HG03442 (cell line): ENCODE measurements around the gene NLRC5.
A peak's percentile ranks its signal among the peaks of the same experiment; 100 is the strongest.

Experiments used
- ATAC-seq: cut with Tn5 transposase; IDR thresholded peaks from one replicate; pipeline ENCODE4 v1.9.1; 2021; ENCODE audit warnings: mild to moderate bottlenecking, moderate library complexity; ENCODE audit not compliant: unreplicated experiment

NLRC5 gene

GRCh38 chr16:57115514-57116182 lies 126.3 kb downstream of the NLRC5 start:
- ATAC-seq: no peak

GRCh38 chr16:57118461-57119084 lies 129.2 kb downstream of the NLRC5 start:
- ATAC-seq: no peak

- no peak for ATAC-seq
Observed at GRCh38 chr16:57123216-57123973, 134.0 kb downstream of the NLRC5 start.

GRCh38 chr16:57123974-57124674 lies 134.8 kb downstream of the NLRC5 start:
- ATAC-seq: no peak

- ATAC-seq: no peak
Observed at GRCh38 chr16:57125376-57125775, 136.0 kb downstream of the NLRC5 start.

GRCh38 chr16:57125969-57126368 lies 136.6 kb downstream of the NLRC5 start:
- no peak for ATAC-seq

- ATAC-seq: no peak
Observed at GRCh38 chr16:57126411-57126810, 137.1 kb downstream of the NLRC5 start.

GRCh38 chr16:57127037-57127763 lies 137.8 kb downstream of the NLRC5 start:
- ATAC-seq: no peak

GRCh38 chr16:57127836-57128235 lies 138.5 kb downstream of the NLRC5 start:
- ATAC-seq: no peak

- peak; percentile 37 for ATAC-seq
Observed at GRCh38 chr16:57128771-57129389, 139.5 kb downstream of the NLRC5 start.

- ATAC-seq: no peak
Observed at GRCh38 chr16:57130950-57131321, 141.6 kb downstream of the NLRC5 start.

GRCh38 chr16:57131351-57131970 lies 142.1 kb downstream of the NLRC5 start:
- ATAC-seq: no peak

- no peak for ATAC-seq
Observed at GRCh38 chr16:57132470-57132869, 143.1 kb downstream of the NLRC5 start.

- ATAC-seq: no peak
Observed at GRCh38 chr16:57133031-57133430, 143.7 kb downstream of the NLRC5 start.
